ENCODE results near the gene RAB10.

GRCh38 chr2:26072925-26073768 lies 39.3 kb downstream of the RAB10 start:
- no peak for TF ChIP-seq CTCF (IDR thresholded peaks at IDR 0.05)
- TF ChIP-seq EZH2 (IDR thresholded peaks at IDR 0.05), result no peak
- TF ChIP-seq EZH2phosphoT487 (IDR thresholded peaks at IDR 0.05), result no peak
